A549 (cell line): ENCODE data around the gene ABHD1. TPM values are rescaled to one million over a fixed set of nuclear protein-coding genes. Genes with fewer than 3 reads are reported as not detected.
A peak's percentile ranks its signal among the peaks of the same experiment; 100 is the strongest.

Experiments
- ATAC-seq, 2 experiments: fragments of 200-7000 bp in 1 of 2; fragments of >200 bp in 1 of 2; cut with Nextera tagmentation in 1 of 2; cut with Tn5 transposase in 1 of 2; 3 replicates each; pipeline versions ENCODE4 v1.8.0 to v1.9.1; 2018 to 2020; ENCODE audit warnings: mild to moderate bottlenecking in 1 of 2, moderate library complexity in 1 of 2
- CTCF ChIA-PET: fragments of 300-600 bp; sonication (Branson Sonifier 250); formaldehyde crosslinking; extraction: SDS; loops from one replicate; lab custom pipeline; 2021; ENCODE audit warnings: antibody characterized with exemption, inconsistent platforms; lab: Yijun Ruan, JAX
- POLR2A ChIA-PET: fragments of 350-600 bp; formaldehyde crosslinking; extraction: SDS; loops from one replicate; lab custom pipeline; 2021; ENCODE audit warnings: antibody characterized with exemption, inconsistent platforms; lab: Yijun Ruan, JAX
- DNase-seq, 2 experiments: peaks; one replicate each; pipeline versions ENCODE4 v3.0.0 to v3.0.0-alpha.2; 2011 to 2016; ENCODE audit warnings: low read depth in 1 of 2, low spot score in 1 of 2
- FAIRE-seq: peaks from 2 replicates; lab custom pipeline; 2011; peaks lifted over from hg19 to GRCh38; lab: Jason Lieb, UNC
- H3K27ac ChIP-seq, 2 experiments: fragments of >200 bp; sonication (Bioruptor Twin); formaldehyde crosslinking; 3 replicates each; pipeline ENCODE4 v1.5.1; 2016 to 2017
- H3K4me1 ChIP-seq: fragments of >200 bp; sonication (Bioruptor Twin); formaldehyde crosslinking; 3 replicates; pipeline ENCODE4 v1.6.1; 2016
- H3K4me2 ChIP-seq: fragments of >200 bp; sonication (Bioruptor Twin); formaldehyde crosslinking; 3 replicates; pipeline ENCODE4 v1.6.1; 2016
- H3K4me3 ChIP-seq: fragments of >200 bp; sonication (Bioruptor Twin); formaldehyde crosslinking; 3 replicates; pipeline ENCODE4 v1.5.1; 2016
- H3K9me3 ChIP-seq: fragments of >200 bp; sonication (Bioruptor Twin); formaldehyde crosslinking; 3 replicates; pipeline ENCODE4 v1.6.1; 2016
- ATOH8 ChIP-seq: fragments of 250-450 bp; sonication (Bioruptor Pico); IDR thresholded peaks from 2 replicates; pipeline ENCODE4 v1.5.0; 2020; ENCODE audit warnings: low read depth, mild to moderate bottlenecking, moderate library complexity
- BHLHE40 ChIP-seq: IDR thresholded peaks from 2 replicates; pipeline ENCODE4 v1.6.1; 2012; ENCODE audit warnings: low read depth, low read length, inconsistent platforms
- CBX2 ChIP-seq: fragments of 200-600 bp; sonication (generic); IDR thresholded peaks from 2 replicates; pipeline ENCODE4 v1.6.1; 2016; ENCODE audit warnings: low read depth, mild to moderate bottlenecking, borderline replicate concordance
- ELK1 ChIP-seq: fragments of 150-350 bp; IDR thresholded peaks from 2 replicates; pipeline ENCODE4 v1.6.1; 2014; ENCODE audit warnings: low read depth, mild to moderate bottlenecking, low read length
- ESRRA ChIP-seq: fragments of 150-350 bp; IDR thresholded peaks from 2 replicates; pipeline ENCODE4 v1.6.1; 2014; ENCODE audit warnings: mild to moderate bottlenecking, low read length, borderline replicate concordance
- FOSL2 ChIP-seq, 2 experiments: fragments of 450-650 bp in 1 of 2; fragments of >200 bp in 1 of 2; sonication (Bioruptor Twin) in 1 of 2; formaldehyde crosslinking; IDR thresholded peaks; 2 replicates each; pipeline versions ENCODE4 v1.5.0 to v1.6.1; 2016 to 2020; ENCODE audit warnings: mild to moderate bottlenecking in 1 of 2, moderate library complexity in 1 of 2
- HES2 ChIP-seq: fragments of >200 bp; sonication (Bioruptor Twin); formaldehyde crosslinking; IDR thresholded peaks from 2 replicates; pipeline ENCODE4 v1.6.1; 2016
- HMGXB4 ChIP-seq: fragments of 250-450 bp; sonication (Bioruptor Pico); IDR thresholded peaks from 2 replicates; pipeline ENCODE4 v1.5.0; 2021; ENCODE audit warnings: mild to moderate bottlenecking, moderate library complexity, borderline replicate concordance
- JUNB ChIP-seq: fragments of >200 bp; sonication (Bioruptor Twin); formaldehyde crosslinking; IDR thresholded peaks from 2 replicates; pipeline ENCODE4 v1.6.1; 2016
- KDM1A ChIP-seq: fragments of 200-600 bp; sonication (generic); IDR thresholded peaks from 2 replicates; pipeline ENCODE4 v1.6.1; 2016; ENCODE audit warnings: low read depth, mild to moderate bottlenecking
- MAFK ChIP-seq: fragments of 450-650 bp; IDR thresholded peaks from 2 replicates; pipeline ENCODE4 v1.6.1; 2014; ENCODE audit not compliant: partially characterized antibody
- MAX ChIP-seq: IDR thresholded peaks from 2 replicates; pipeline ENCODE4 v1.6.1; 2012
- POLR2AphosphoS2 ChIP-seq: conservative IDR thresholded peaks from 2 replicates; pipeline ENCODE4 v1.6.1; 2012; ENCODE audit warnings: low read length, improper control_type of control experiment, inconsistent platforms
- SREBF2 ChIP-seq: fragments of 450-650 bp; IDR thresholded peaks from 2 replicates; pipeline ENCODE4 v1.6.1; 2014; ENCODE audit warnings: mild to moderate bottlenecking, moderate library complexity
- WGBS: methylation state at CpG from one replicate; pipeline ENCODE4 v1.1.6; 2017; ENCODE audit errors: missing lambda C conversion rate; 5-methylcytosine and 5-hydroxymethylcytosine counted together
- polyA plus RNA-seq, 4 experiments: library from polyadenylated mRNA; depleted of rRNA in 3 of 4; stranded (reverse); fragments of >200 nt; fragmentation: RNase III in 1 of 4; extraction: RNeasy Plus Mini Kit Qiagen cat#74134 plus additional on column Dnase treatment in 1 of 4; gene quantifications; 2 replicates in 3 of 4; 3 replicates in 1 of 4; pipeline ENCODE4 v1.2.3, GENCODE V29; 2011 to 2017

Gene ABHD1
- polyA plus RNA-seq, 2 of the 4 experiments (the other 2 are of a cell fraction) = 0.96 to 1.9 TPM

- CTCF ChIA-PET = interaction anchor here (0.6 to 2.9 kb wide), 6 partner anchors 9 to 881 kb away, joined by 3 to 25 read pairs (median 6); partner anchors contain the start of genes PREB and TRIM54
- no peak; a peak in 1 of 6 replicates for ATAC-seq
- H3K27ac ChIP-seq = no peak overlapping the region; a peak in 1 of 6 replicates
Observed at GRCh38 chr2:27122791-27123190, 824 bp upstream of the ABHD1 start.

GRCh38 chr2:27125104-27125503 is 1.5 kb downstream of the ABHD1 start:
- no peak overlapping the region for H3K4me3 ChIP-seq
- no peak overlapping the region for H3K4me2 ChIP-seq
- no peak overlapping the region for H3K27ac ChIP-seq
- 90% methylated on average over 3 of the region's 3 CpGs for WGBS
- no peaks in the 10 kb centered on the region for H3K9me3 ChIP-seq
- TF ChIP-seq ELK1 (no peak), MAFK (no peak), CBX2 (no peak)
- FAIRE-seq = no peak
- ChIA-PET POLR2A (interaction anchor here (0.7 kb wide), 2 partner anchors 9 to 17 kb away, joined by 3 to 6 read pairs; no protein-coding TSS in a partner anchor), CTCF (interaction anchor here (0.6 to 2.9 kb wide), 10 partner anchors 8 to 320 kb away, joined by 3 to 25 read pairs (median 6); partner anchors contain the start of genes KHK, PREB and TRIM54)
- H3K4me1 ChIP-seq = peaks cover 3% of the 10 kb centered on the region; the same call in 1 of the 3 replicates
- ATAC-seq = no peak
- DNase-seq = no peak

More at GRCh38 chr2:27122791-27123190, 824 bp upstream of the ABHD1 start:
- DNase-seq = no peak
- no peak for TF ChIP-seq SREBF2
- no peak for TF ChIP-seq MAX
- no peak for TF ChIP-seq FOSL2 (IDR thresholded peaks at IDR 0.05)
- no peak for TF ChIP-seq FOSL2 (CRISPR knock-in tag; IDR thresholded peaks at IDR 0.05)
- no peak for TF ChIP-seq KDM1A
- no peak for TF ChIP-seq JUNB
- whole genome bisulfite sequencing = 93% methylated on average over 7 of the region's 7 CpGs
- peaks cover 8% of the 10 kb centered on the region; the same call in 1 of the 3 replicates for H3K4me1 ChIP-seq
- no peaks in the 10 kb centered on the region for H3K9me3 ChIP-seq
- FAIRE-seq = no peak
- POLR2A ChIA-PET = interaction anchor here (0.6 to 1.9 kb wide), 2 partner anchors 11 to 22 kb away, joined by 3 to 17 read pairs; partner anchors contain the start of gene PREB
- no peak overlapping the region for H3K4me3 ChIP-seq
- H3K4me2 ChIP-seq = peak overlapping the region; percentile 90

GRCh38 chr2:27126252-27126710 is 2.7 kb downstream of the ABHD1 start:
- H3K4me3 ChIP-seq = no peak overlapping the region
- POLR2A ChIA-PET = no interaction called here
- no peak for DNase-seq
- no peak for TF ChIP-seq ATOH8
- TF ChIP-seq, all 56 proteins: peak for 0
- FAIRE-seq = no peak
- Histone ChIP-seq H3K4me2 (no peak overlapping the region), H3K4me1 (peaks cover 3% of the 10 kb centered on the region; the same call in 1 of the 3 replicates), H3K27ac (no peak overlapping the region), H3K9me3 (no peaks in the 10 kb centered on the region)
- WGBS = 58% methylated on average over 5 of the region's 5 CpGs
- no peak for ATAC-seq
- CTCF ChIA-PET = interaction anchor here (0.5 to 1.7 kb wide), 3 partner anchors 18 to 28 kb away, joined by 3 to 8 read pairs (median 4); no protein-coding TSS in a partner anchor

GRCh38 chr2:27127883-27128667 is 4.5 kb downstream of the ABHD1 start:
- ChIA-PET POLR2A (interaction anchor here (1.3 kb wide), 1 partner anchor 84 kb away, joined by 3 read pairs; the partner anchor contains the start of genes ATRAID and SLC5A6), CTCF (interaction anchor here (0.7 to 1.7 kb wide), 5 partner anchors 12 to 64 kb away, joined by 3 to 4 read pairs (median 3); no protein-coding TSS in a partner anchor)
- Histone ChIP-seq H3K4me1 (peaks cover 9% of the 10 kb centered on the region), H3K9me3 (no peaks in the 10 kb centered on the region), H3K4me2 (no peak overlapping the region), H3K27ac (no peak overlapping the region), H3K4me3 (no peak overlapping the region)
- no peak for ATAC-seq
- DNase-seq = no peak
- FAIRE-seq = no peak
- TF ChIP-seq ESRRA = no peak
- no peak for TF ChIP-seq HMGXB4 (CRISPR knock-in tag)
- no peak for TF ChIP-seq POLR2AphosphoS2
- TF ChIP-seq BHLHE40 = no peak
- no peak for TF ChIP-seq HES2
- WGBS = 91% methylated on average over 9 of the region's 9 CpGs
